ENCODE measurements around the gene KLRF1. TPM values are rescaled to one million over a fixed set of nuclear protein-coding genes. Genes with fewer than 3 reads are reported as not detected.

KLRF1 gene
- total RNA-seq, 1 experiment from 2014 or later, result not detected

- ChIA-PET POLR2A (no interaction called here), CTCF (no interaction called here), RAD21 (ENCODE audit: low non-redundant PET in 1 of 2, low total read pairs in 2 of 2, uncharacterized antibody in 2 of 2, unreplicated experiment in 2 of 2) (no interaction called here)
- no peak for DNase-seq (ENCODE audit: low read depth, low spot score)
- Histone ChIP-seq H2AFZ (ENCODE audit: low read depth, low read length, poor library complexity, severe bottlenecking) (no peak within 1 kb of the TSS), H3K79me2 (ENCODE audit: insufficient read depth, low read length) (no peaks in the 10 kb centered on the region), H3K9me2 (ENCODE audit: insufficient read depth) (no peaks in the 10 kb centered on the region), H4K20me1 (ENCODE audit: insufficient read depth) (no peaks in the 10 kb centered on the region; the same call in 1 of the 2 replicates), H3K4me1 (ENCODE audit: control insufficient read depth in 1 of 2, insufficient read depth in 2 of 2, low read length in 2 of 2) (no peaks in the 10 kb centered on the region), H3K4me2 (ENCODE audit: low read length) (no peak within 1 kb of the TSS), H3K4me3 (replicated peaks in 1 of 2; ENCODE audit: low read depth in 1 of 2, low read length in 2 of 2) (no peak within 1 kb of the TSS), H3K36me3 (ENCODE audit: control insufficient read depth in 1 of 2, insufficient read depth in 2 of 2, low read length in 2 of 2) (no peaks in the 10 kb centered on the region), H3K27me3 (ENCODE audit: insufficient read depth, low read length) (peaks cover 34% of the 10 kb centered on the region), H3K9ac (ENCODE audit: low read length) (no peak within 1 kb of the TSS), H3K27ac (ENCODE audit: low read depth, low read length) (no peak within 1 kb of the TSS), H3K9me3 (ENCODE audit: control insufficient read depth in 1 of 2, insufficient read depth in 1 of 2, low read depth in 1 of 2, low read length in 2 of 2) (no peaks in the 10 kb centered on the region)
- ATAC-seq, result no peak
- TF ChIP-seq YY1 (IDR thresholded peaks at IDR 0.05; ENCODE audit: extremely low read depth, insufficient replicate concordance, low read depth, low read length) (no peak), POLR2A (IDR thresholded peaks at IDR 0.05; ENCODE audit: borderline replicate concordance, extremely low read depth, insufficient read depth, insufficient read length) (no peak), SRF (IDR thresholded peaks at IDR 0.05; ENCODE audit: low read depth) (no peak), ELF1 (IDR thresholded peaks at IDR 0.05; ENCODE audit: borderline replicate concordance, low read depth) (no peak), SIN3A (IDR thresholded peaks at IDR 0.05; ENCODE audit: low read depth) (no peak), EZH2 (IDR thresholded peaks at IDR 0.05) (no peak), TCF7L2 (IDR thresholded peaks at IDR 0.05; ENCODE audit: borderline replicate concordance, extremely low read depth, insufficient read depth, insufficient read length) (no peak), CBX3 (IDR thresholded peaks at IDR 0.05; ENCODE audit: low read depth) (no peak), MAX (IDR thresholded peaks at IDR 0.05) (no peak), ZNF274 (IDR thresholded peaks at IDR 0.05; ENCODE audit: low read depth, low read length) (no peak), RAD21 (IDR thresholded peaks at IDR 0.05; ENCODE audit: low read depth) (no peak)
- no TSS peak for BruUV-seq (replicated peaks)
- intact Hi-C loops (cut with micrococcal nuclease), result no loop called here
These were observed 54.0 kb downstream of the KLRF1 start, which contains the start of gene KLRF2 for GRCh38 chr12:9881246-9881645. KLRF2 (plus strand) TSS chr12:9881489; CDS start chr12:9881596, 107 bp downstream.

GRCh38 chr12:9881988-9882387 is 54.7 kb downstream of the KLRF1 start:
- Histone ChIP-seq H2AFZ (ENCODE audit: low read depth, low read length, poor library complexity, severe bottlenecking) (no peak overlapping the region), H3K9ac (ENCODE audit: low read length) (no peak overlapping the region), H4K20me1 (ENCODE audit: insufficient read depth) (no peaks in the 10 kb centered on the region; the same call in 1 of the 2 replicates), H3K4me2 (ENCODE audit: low read length) (no peak overlapping the region), H3K4me3 (replicated peaks in 1 of 2; ENCODE audit: low read depth in 1 of 2, low read length in 2 of 2) (no peak overlapping the region), H3K9me3 (ENCODE audit: control insufficient read depth in 1 of 2, insufficient read depth in 1 of 2, low read depth in 1 of 2, low read length in 2 of 2) (no peaks in the 10 kb centered on the region), H3K4me1 (ENCODE audit: control insufficient read depth in 1 of 2, insufficient read depth in 2 of 2, low read length in 2 of 2) (no peaks in the 10 kb centered on the region), H3K27ac (ENCODE audit: low read depth, low read length) (no peak overlapping the region), H3K27me3 (ENCODE audit: insufficient read depth, low read length) (peaks cover 34% of the 10 kb centered on the region), H3K9me2 (ENCODE audit: insufficient read depth) (no peaks in the 10 kb centered on the region), H3K79me2 (ENCODE audit: insufficient read depth, low read length) (no peaks in the 10 kb centered on the region), H3K36me3 (ENCODE audit: control insufficient read depth in 1 of 2, insufficient read depth in 2 of 2, low read length in 2 of 2) (no peaks in the 10 kb centered on the region)
- ChIA-PET RAD21 (ENCODE audit: low non-redundant PET in 1 of 2, low total read pairs in 2 of 2, uncharacterized antibody in 2 of 2, unreplicated experiment in 2 of 2) (no interaction called here), POLR2A (no interaction called here), CTCF (no interaction called here)
- DNase-seq (ENCODE audit: low read depth, low spot score) (no peak), ATAC-seq (no peak)
- no TSS peak for BruUV-seq (replicated peaks)
- intact Hi-C loops (cut with micrococcal nuclease), result no loop called here
- TF ChIP-seq EZH2 (IDR thresholded peaks at IDR 0.05) (no peak), CTCF (IDR thresholded peaks at IDR 0.05 in 2 of 3, conservative IDR thresholded peaks at IDR 0.05 in 1 of 3; ENCODE audit: borderline replicate concordance in 1 of 3, insufficient read depth in 1 of 3, low read depth in 2 of 3, low read length in 2 of 3) (no peak), POLR2A (IDR thresholded peaks at IDR 0.05; ENCODE audit: borderline replicate concordance, extremely low read depth, insufficient read depth, insufficient read length) (no peak), ELF1 (IDR thresholded peaks at IDR 0.05; ENCODE audit: borderline replicate concordance, low read depth) (no peak), MAX (IDR thresholded peaks at IDR 0.05) (no peak), ZNF274 (IDR thresholded peaks at IDR 0.05; ENCODE audit: low read depth, low read length) (no peak), TCF7L2 (IDR thresholded peaks at IDR 0.05; ENCODE audit: borderline replicate concordance, extremely low read depth, insufficient read depth, insufficient read length) (no peak), EZH2phosphoT487 (IDR thresholded peaks at IDR 0.05; ENCODE audit: borderline replicate concordance) (no peak), YY1 (IDR thresholded peaks at IDR 0.05; ENCODE audit: extremely low read depth, insufficient replicate concordance, low read depth, low read length) (no peak), SRF (IDR thresholded peaks at IDR 0.05; ENCODE audit: low read depth) (no peak)
